Left lung (tissue), 10 donors: ENCODE data around the gene STEAP1. TPM values are rescaled to one million over a fixed set of nuclear protein-coding genes. Genes with fewer than 3 reads are reported as not detected.
A peak's percentile ranks its signal among the peaks of the same experiment; 100 is the strongest.
"Not testable (repeated sequence)": the region's sequence is repeated elsewhere in the genome, so short reads cannot be mapped to it uniquely, and the experiment has no call there.

Experiments
- ATAC-seq: fragments of 200-7000 bp; cut with Tn5 transposase; one replicate; pipeline ENCODE4 v1.9.1; 2020; ENCODE audit warnings: moderate library complexity
- DNase-seq, 4 donors: peaks; one replicate each; pipeline ENCODE4 v3.0.0-alpha.2; 2013 to 2020
- H3K27ac ChIP-seq, 2 donors: fragments of 200-600 bp; sonication (generic) in 1 of 2; one replicate each; pipeline versions ENCODE4 v1.5.0 to v1.8.0; 2020 to 2021
- H3K27me3 ChIP-seq, 2 donors: fragments of 200-600 bp; sonication (generic) in 1 of 2; one replicate each; pipeline versions ENCODE4 v1.5.0 to v1.8.0; 2020 to 2021
- H3K36me3 ChIP-seq, 2 donors: fragments of 200-600 bp; sonication (generic) in 1 of 2; one replicate each; pipeline versions ENCODE4 v1.5.0 to v1.8.0; 2020 to 2021
- H3K4me1 ChIP-seq, 2 donors: fragments of 200-600 bp; one replicate each; pipeline ENCODE4 v1.8.0; 2021
- H3K4me3 ChIP-seq, 2 donors: fragments of 200-600 bp; sonication (generic) in 1 of 2; one replicate each; pipeline versions ENCODE4 v1.5.0 to v1.8.0; 2020 to 2021; ENCODE audit warnings: mild to moderate bottlenecking in 1 of 2
- H3K9me3 ChIP-seq, 2 donors: fragments of 200-600 bp; sonication (generic) in 1 of 2; one replicate each; pipeline versions ENCODE4 v1.5.0 to v1.8.0; 2020 to 2021
- intact Hi-C, 2 donors: fragments of 100-400 bp; cut with DNase I; formaldehyde crosslinking; loops; one replicate each; pipeline versions ENCODE4 v1.11.2 to v1.14.2; 2022
- polyA plus RNA-seq, 6 donors: library from polyadenylated mRNA; unstranded; fragments of 120-200 nt; gene quantifications; one replicate each; pipeline ENCODE4 v1.2.1, GENCODE V29; 2013; ENCODE audit not compliant: insufficient read length in 6 of 6
- total RNA-seq, 2 donors: library from RNA; stranded (reverse); fragmentation: NEBNext Ultra II Directional; extraction: Animal tissue kit (Norgen Biotek cat#: 25700); gene quantifications; one replicate each; pipeline ENCODE4 v1.2.1, GENCODE V29; 2021
- TF ChIP-seq, protein P1 (sequence below), 2 donors: fragments of 200-600 bp; sonication (generic) in 1 of 2; IDR thresholded peaks; one replicate each; pipeline versions ENCODE4 v1.5.0 to v1.8.0; 2021; ENCODE audit warnings: antibody characterized with exemption in 2 of 2
- donor health status: DM: no; HTN: yes; CAD: no.
- donor health status: DM: no; HTN: no; CAD: no.

Gene STEAP1
- total and polyA plus RNA-seq, 8 donors = 1.4 to 23.6 (median 2.3) TPM

DNA sequence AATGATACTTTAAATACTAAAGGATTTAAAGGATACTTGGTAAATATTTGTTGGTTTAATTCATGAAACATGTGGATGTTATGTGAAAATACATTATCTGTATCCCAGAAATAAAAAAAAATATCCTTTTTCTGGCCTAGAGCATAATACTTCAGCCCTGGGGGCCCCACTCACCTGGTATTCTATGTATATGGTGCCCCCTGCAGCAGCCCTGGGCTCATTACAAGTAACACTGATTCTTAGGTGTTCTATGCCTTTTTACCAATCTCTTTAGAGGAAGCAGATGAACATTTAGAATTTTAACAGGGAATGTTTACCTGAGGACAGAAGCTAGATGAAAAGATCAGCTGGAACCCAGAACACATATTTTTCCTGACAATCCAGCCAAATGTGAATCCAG is 4.8 kb upstream of the STEAP1 start:
- H3K9me3 ChIP-seq, H3K4me3 ChIP-seq, H3K27me3 ChIP-seq, H3K27ac ChIP-seq, H3K4me1 ChIP-seq, DNase-seq, H3K36me3 ChIP-seq, ATAC-seq, intact Hi-C loops: not testable (repeated sequence)
- TF ChIP-seq, protein P1, sequence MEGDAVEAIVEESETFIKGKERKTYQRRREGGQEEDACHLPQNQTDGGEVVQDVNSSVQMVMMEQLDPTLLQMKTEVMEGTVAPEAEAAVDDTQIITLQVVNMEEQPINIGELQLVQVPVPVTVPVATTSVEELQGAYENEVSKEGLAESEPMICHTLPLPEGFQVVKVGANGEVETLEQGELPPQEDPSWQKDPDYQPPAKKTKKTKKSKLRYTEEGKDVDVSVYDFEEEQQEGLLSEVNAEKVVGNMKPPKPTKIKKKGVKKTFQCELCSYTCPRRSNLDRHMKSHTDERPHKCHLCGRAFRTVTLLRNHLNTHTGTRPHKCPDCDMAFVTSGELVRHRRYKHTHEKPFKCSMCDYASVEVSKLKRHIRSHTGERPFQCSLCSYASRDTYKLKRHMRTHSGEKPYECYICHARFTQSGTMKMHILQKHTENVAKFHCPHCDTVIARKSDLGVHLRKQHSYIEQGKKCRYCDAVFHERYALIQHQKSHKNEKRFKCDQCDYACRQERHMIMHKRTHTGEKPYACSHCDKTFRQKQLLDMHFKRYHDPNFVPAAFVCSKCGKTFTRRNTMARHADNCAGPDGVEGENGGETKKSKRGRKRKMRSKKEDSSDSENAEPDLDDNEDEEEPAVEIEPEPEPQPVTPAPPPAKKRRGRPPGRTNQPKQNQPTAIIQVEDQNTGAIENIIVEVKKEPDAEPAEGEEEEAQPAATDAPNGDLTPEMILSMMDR (IDR thresholded peaks at IDR 0.05) = peak; percentile 13 to 16

DNA sequence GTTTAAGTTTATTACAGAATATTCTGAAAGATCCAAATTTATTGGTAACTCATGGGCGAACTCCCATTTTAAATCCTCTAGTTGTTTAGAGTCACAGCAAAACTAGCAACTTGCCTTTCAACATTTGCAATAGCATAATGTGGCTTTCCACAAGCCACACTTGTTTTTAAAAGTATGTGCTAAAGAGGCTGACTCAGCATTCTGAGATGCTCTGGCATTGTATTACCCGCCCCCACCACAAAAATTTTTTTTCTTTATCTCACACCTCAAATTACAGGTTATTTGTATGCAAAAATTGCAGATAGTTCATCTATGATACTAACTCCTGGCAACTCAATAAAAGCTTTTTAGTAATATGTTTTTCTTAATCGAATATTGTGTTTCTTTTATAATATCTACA is 2.4 kb upstream of the STEAP1 start:
- H3K4me1 ChIP-seq, intact Hi-C loops, H3K9me3 ChIP-seq, ATAC-seq, H3K27ac ChIP-seq, DNase-seq, H3K4me3 ChIP-seq, H3K36me3 ChIP-seq: not testable (repeated sequence)
- H3K27me3 ChIP-seq = peaks cover 0 to 14% of the 10 kb centered on the region in 2 donors

DNA sequence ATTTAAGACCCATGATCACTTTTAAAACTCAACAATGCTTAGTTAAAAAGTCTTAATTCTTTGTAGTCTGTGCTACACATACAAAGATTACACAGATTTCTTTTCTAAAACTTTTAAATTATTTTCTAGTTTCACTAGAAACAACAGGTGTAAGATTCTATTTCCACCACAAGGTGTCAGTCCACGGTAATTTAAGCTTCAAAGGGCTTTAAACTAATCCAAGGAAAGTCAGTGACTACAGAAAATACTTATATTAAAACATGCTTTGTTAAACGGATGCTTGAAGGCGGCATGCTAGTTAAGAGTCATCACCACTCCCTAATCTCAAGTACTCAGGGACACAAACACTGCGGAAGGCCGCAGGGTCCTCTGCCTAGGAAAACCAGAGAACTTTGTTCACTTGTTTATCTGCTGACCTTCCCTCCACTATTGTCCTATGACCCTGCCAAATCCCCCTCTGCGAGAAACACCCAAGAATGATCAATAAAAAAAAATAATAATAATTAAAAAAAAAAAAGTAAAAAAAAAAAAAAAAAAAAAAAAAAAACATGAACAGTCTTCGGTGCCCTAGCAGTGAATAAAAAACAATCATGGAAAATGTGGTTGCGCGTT is 1.5 kb upstream of the STEAP1 start:
- H3K9me3 ChIP-seq, H3K27ac ChIP-seq, H3K4me3 ChIP-seq, intact Hi-C loops, H3K36me3 ChIP-seq, H3K4me1 ChIP-seq: not testable (repeated sequence)
- peaks cover 0 to 14% of the 10 kb centered on the region in 2 donors for H3K27me3 ChIP-seq
- DNase-seq (peak in 2 of 4 donors; percentile 35 to 50), ATAC-seq (peak; percentile 51)
- TF ChIP-seq, protein P1 (IDR thresholded peaks at IDR 0.05) = peak; percentile 35 to 46

DNA sequence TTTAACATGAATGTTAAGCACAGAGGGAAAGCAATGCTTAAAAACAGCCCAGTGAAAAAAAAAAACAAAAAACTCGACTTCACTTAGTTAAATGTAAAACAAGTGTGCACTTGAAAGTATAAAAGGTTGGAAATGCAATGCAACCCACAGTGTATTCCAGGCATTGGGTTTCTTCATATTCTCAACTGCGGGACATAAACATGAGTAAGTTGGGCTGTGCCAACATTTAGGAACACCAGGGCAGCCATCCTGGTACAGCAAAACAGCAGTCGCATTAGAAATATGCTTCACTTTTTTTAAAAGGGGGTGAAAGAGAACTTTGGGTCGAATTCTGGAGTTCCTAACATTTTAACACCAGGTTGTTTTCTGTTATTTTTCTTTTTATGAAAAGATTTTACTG is 937 bp downstream of the STEAP1 start:
- H3K4me3 ChIP-seq = peak overlapping the region in 1 of 2 donors; percentile 43
- no peaks in the 10 kb centered on the region for H3K9me3 ChIP-seq
- TF ChIP-seq, protein P1 (IDR thresholded peaks at IDR 0.05) = no peak
- peaks cover 0 to 14% of the 10 kb centered on the region in 2 donors for H3K27me3 ChIP-seq
- no peak for DNase-seq
- peaks cover 0 to 10% of the 10 kb centered on the region in 2 donors for H3K4me1 ChIP-seq
- intact Hi-C loops = no loop called here
- no peaks in the 10 kb centered on the region for H3K36me3 ChIP-seq
- peak overlapping the region in 1 of 2 donors; percentile 77 for H3K27ac ChIP-seq
- ATAC-seq = no peak

DNA sequence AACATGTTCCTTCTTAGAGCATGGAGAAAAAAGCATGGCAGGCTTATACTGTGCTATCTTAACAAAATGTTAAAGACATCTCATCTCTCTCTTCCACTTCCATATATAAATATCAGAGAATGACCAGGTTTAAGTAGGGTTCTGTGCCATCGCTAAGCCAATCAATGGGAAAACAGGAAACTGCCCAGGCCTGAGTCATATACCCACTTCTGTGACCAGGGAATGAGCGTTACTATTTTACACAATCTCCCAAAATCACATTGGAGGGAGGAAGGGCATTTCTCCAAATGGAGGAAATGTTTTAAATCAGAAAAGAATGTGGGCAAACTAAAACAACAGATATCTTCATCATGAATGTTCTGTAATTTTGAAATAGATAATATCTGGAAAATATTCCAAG is 3.1 kb downstream of the STEAP1 start:
- H3K27me3 ChIP-seq = peaks cover 0 to 14% of the 10 kb centered on the region in 2 donors
- DNase-seq, ATAC-seq, H3K4me3 ChIP-seq, H3K9me3 ChIP-seq, H3K36me3 ChIP-seq, intact Hi-C loops, H3K27ac ChIP-seq, H3K4me1 ChIP-seq: not testable (repeated sequence)

DNA sequence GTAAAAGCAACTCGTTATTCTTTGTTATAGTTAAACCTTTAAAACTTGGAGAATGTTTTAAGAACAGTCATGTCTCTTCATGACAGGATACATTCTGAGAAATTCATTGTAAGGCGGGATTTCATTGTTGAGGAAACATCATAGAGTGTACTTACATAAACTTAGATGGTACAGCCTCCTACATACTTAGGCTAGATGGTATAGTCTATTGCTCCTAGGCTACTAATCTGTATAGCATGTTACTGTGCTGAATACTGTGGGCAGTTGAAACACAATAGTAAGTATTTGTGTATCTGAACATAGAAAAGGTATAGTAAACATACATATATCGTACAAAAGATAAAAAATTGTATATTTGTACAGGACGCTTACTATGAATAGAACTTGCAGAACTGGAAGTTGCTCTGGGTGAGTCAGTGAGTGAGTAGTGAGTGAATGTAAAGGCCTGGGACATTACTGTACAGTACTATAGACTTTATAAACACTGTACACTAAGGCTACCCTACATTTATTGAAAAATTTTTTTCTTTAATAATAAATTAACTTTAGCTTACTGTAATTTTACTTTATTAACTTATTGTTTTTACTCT is 3.6 kb downstream of the STEAP1 start:
- intact Hi-C loops, H3K4me3 ChIP-seq, DNase-seq, H3K27ac ChIP-seq, ATAC-seq, H3K4me1 ChIP-seq, H3K9me3 ChIP-seq, H3K36me3 ChIP-seq: not testable (repeated sequence)
- peaks cover 0 to 14% of the 10 kb centered on the region in 2 donors for H3K27me3 ChIP-seq
